K562 (cell line): ENCODE data around the gene ZNF547. TPM values are rescaled to one million over a fixed set of nuclear protein-coding genes. Genes with fewer than 3 reads are reported as not detected.

Experiments used
- ATAC-seq: fragments of 200-7000 bp; cut with Tn5 transposase; 3 replicates; pipeline ENCODE4 v1.9.1; 2020; ENCODE audit warnings: moderate library complexity
- BruUV-seq: library from RNA; stranded (reverse); fragments of 400-500 nt; replicated peaks from 2 replicates; lab custom pipeline; 2021; lab: Mats Ljungman, UMichigan
- CTCF ChIA-PET: fragments of 300-600 bp; formaldehyde crosslinking; extraction: SDS; loops from one replicate; lab custom pipeline; 2021; ENCODE audit warnings: low intra/inter-chr PET ratio; lab: Yijun Ruan, JAX
- POLR2A ChIA-PET: fragments of 300-600, 350-650 bp; sonication (Branson Sonifier 250); formaldehyde crosslinking; extraction: SDS; loops from one replicate; lab custom pipeline; 2021; ENCODE audit warnings: antibody characterized with exemption, inconsistent platforms; lab: Yijun Ruan, JAX
- DNase-seq, 4 experiments: peaks; one replicate each; pipeline versions ENCODE4 v3.0.0 to v3.0.0-alpha.2; 2011 to 2018; ENCODE audit warnings: low spot score in 3 of 4, mixed read lengths in 3 of 4; ENCODE audit errors: extremely low read depth in 1 of 4
- FAIRE-seq: peaks from 2 replicates; lab custom pipeline; 2011; peaks lifted over from hg19 to GRCh38; lab: Jason Lieb, UNC
- H2AFZ ChIP-seq: 2 replicates; pipeline ENCODE4 v1.6.0; 2011; ENCODE audit warnings: low read depth, low read length, control low read depth, inconsistent platforms
- H3K27ac ChIP-seq: fragments of 200-600 bp; 3 replicates; pipeline ENCODE4 v1.8.0; 2011; ENCODE audit warnings: low read depth, mild to moderate bottlenecking, control low read depth, inconsistent platforms, low read length, moderate library complexity, mixed read lengths; ENCODE audit errors: extremely low read depth
- H3K27me3 ChIP-seq, 2 experiments: fragments of 300-600 bp in 1 of 2; 2 replicates in 1 of 2; 3 replicates in 1 of 2; pipeline versions ENCODE4 v1.6.0 to v1.8.0; 2011; ENCODE audit warnings: inconsistent platforms in 2 of 2, low read length in 2 of 2, mild to moderate bottlenecking in 1 of 2, mixed read lengths in 1 of 2, moderate library complexity in 1 of 2; ENCODE audit not compliant: control insufficient read depth in 2 of 2, insufficient read depth in 2 of 2
- H3K36me3 ChIP-seq: fragments of 300-600 bp; 3 replicates; pipeline ENCODE4 v1.8.0; 2011; ENCODE audit warnings: mild to moderate bottlenecking, low read length, inconsistent platforms; ENCODE audit not compliant: control insufficient read depth, insufficient read depth
- H3K4me1 ChIP-seq, 2 experiments: fragments of 200-600 bp in 1 of 2; replicated peaks in 1 of 2; 2 replicates in 1 of 2; 3 replicates in 1 of 2; pipeline versions ENCODE4 v1.5.1 to v1.8.0; 2011; ENCODE audit warnings: inconsistent platforms in 2 of 2, low read length in 2 of 2, mild to moderate bottlenecking in 1 of 2, mixed read lengths in 1 of 2, moderate library complexity in 1 of 2; ENCODE audit not compliant: control insufficient read depth in 2 of 2, insufficient read depth in 2 of 2
- H3K4me2 ChIP-seq: 2 replicates; pipeline ENCODE4 v1.6.1; 2011; ENCODE audit warnings: low read length, control low read depth, inconsistent platforms, mixed read lengths; ENCODE audit not compliant: insufficient read depth
- H3K4me3 ChIP-seq: fragments of 200-600 bp; sonication (generic), shearing (Covaris generic); 2 replicates; pipeline ENCODE4 v1.5.1; 2016; ENCODE audit warnings: control low read depth, inconsistent platforms
- H3K79me2 ChIP-seq: fragments of 200-600 bp; 3 replicates; pipeline ENCODE4 v1.8.0; 2011; ENCODE audit warnings: low read length, inconsistent platforms; ENCODE audit not compliant: control insufficient read depth, insufficient read depth
- H3K9ac ChIP-seq, 2 experiments: 2 replicates each; pipeline versions ENCODE4 v1.6.0 to v1.6.1; 2011; ENCODE audit warnings: low read depth in 2 of 2, low read length in 2 of 2, control low read depth in 1 of 2, inconsistent platforms in 1 of 2, mild to moderate bottlenecking in 1 of 2, mixed read lengths in 1 of 2; ENCODE audit not compliant: insufficient read depth in 1 of 2
- H3K9me1 ChIP-seq: one replicate; pipeline ENCODE4 v1.6.0; 2011; ENCODE audit warnings: inconsistent platforms, mild to moderate bottlenecking, low read length, moderate library complexity; ENCODE audit not compliant: control insufficient read depth, insufficient read depth
- H3K9me3 ChIP-seq: replicated peaks from 2 replicates; pipeline ENCODE4 v1.5.1; 2011; ENCODE audit warnings: low read depth, low read length, inconsistent platforms; ENCODE audit not compliant: control insufficient read depth, insufficient read depth
- H4K20me1 ChIP-seq: replicated peaks from 2 replicates; pipeline ENCODE4 v1.6.1; 2011; ENCODE audit warnings: low read length, inconsistent platforms, mixed read lengths; ENCODE audit not compliant: control insufficient read depth, insufficient read depth
- ATF3 ChIP-seq, 2 experiments: fragments of 450-650 bp in 1 of 2; sonication (generic) in 1 of 2; formaldehyde crosslinking in 1 of 2; IDR thresholded peaks in 1 of 2; conservative IDR thresholded peaks in 1 of 2; 2 replicates each; pipeline versions ENCODE4 v1.6.1 to v1.8.1; 2016 to 2023; ENCODE audit warnings: mild to moderate bottlenecking in 2 of 2, moderate library complexity in 2 of 2, inconsistent platforms in 1 of 2, missing genetic modification reagents in 1 of 2
- CBX3 ChIP-seq, 2 experiments: IDR thresholded peaks; 1 replicate in 1 of 2; 2 replicates in 1 of 2; pipeline ENCODE4 v1.6.1; 2012; ENCODE audit warnings: inconsistent platforms in 2 of 2, low read length in 2 of 2, borderline replicate concordance in 1 of 2, control low read depth in 1 of 2
- CEBPG ChIP-seq, 3 experiments: fragments of 200-800 bp in 1 of 3; sonication (Bioruptor generic) in 1 of 3; sonication (generic) in 1 of 3; formaldehyde crosslinking in 1 of 3; IDR thresholded peaks in 2 of 3; conservative IDR thresholded peaks in 1 of 3; 2 replicates each; pipeline versions ENCODE4 v1.6.1 to v1.8.0; 2016 to 2022; ENCODE audit warnings: missing compliant biosample characterization in 2 of 3, missing genetic modification characterization in 2 of 3, mild to moderate bottlenecking in 1 of 3, missing genetic modification reagents in 1 of 3
- DLX4 ChIP-seq: fragments of 250-450 bp; sonication (Bioruptor Pico); IDR thresholded peaks from 2 replicates; pipeline ENCODE4 v1.6.1; 2021; ENCODE audit warnings: mild to moderate bottlenecking
- FOXJ2 ChIP-seq: fragments of 200-800 bp; sonication (Bioruptor generic); IDR thresholded peaks from 2 replicates; pipeline ENCODE4 v1.6.1; 2016; ENCODE audit warnings: missing genetic modification characterization, missing compliant biosample characterization
- L3MBTL2 ChIP-seq: fragments of 450-650 bp; IDR thresholded peaks from 2 replicates; pipeline ENCODE4 v1.6.1; 2016; ENCODE audit warnings: mild to moderate bottlenecking, moderate library complexity
- MCM7 ChIP-seq, 2 experiments: fragments of 450-650 bp; IDR thresholded peaks; 2 replicates each; pipeline ENCODE4 v1.6.1; 2016 to 2018
- MEF2D ChIP-seq: conservative IDR thresholded peaks from 2 replicates; pipeline ENCODE4 v1.6.1; 2016; ENCODE audit warnings: low read depth, missing genetic modification characterization, missing compliant biosample characterization
- PHB2 ChIP-seq: fragments of 450-650 bp; IDR thresholded peaks from 2 replicates; pipeline ENCODE4 v1.6.1; 2017; ENCODE audit warnings: low read depth
- PHF20 ChIP-seq: fragments of 450-650 bp; IDR thresholded peaks from 2 replicates; pipeline ENCODE4 v1.6.1; 2018; ENCODE audit not compliant: partially characterized antibody
- RBM39 ChIP-seq: fragments of 200-400 bp; formaldehyde crosslinking; optimal IDR thresholded peaks from 2 replicates; pipeline ENCODE3; 2018; ENCODE audit warnings: low read depth, low read length
- TRIM24 ChIP-seq, 2 experiments: fragments of 450-650 bp; IDR thresholded peaks; 2 replicates each; pipeline ENCODE4 v1.6.1; 2016
- ZFX ChIP-seq: sonication (generic); formaldehyde crosslinking; IDR thresholded peaks from 2 replicates; pipeline ENCODE4 v1.8.0; 2022; ENCODE audit warnings: mild to moderate bottlenecking, missing genetic modification reagents, moderate library complexity
- ZNF436 ChIP-seq: fragments of 250-450, 450-650 bp; sonication (Bioruptor Pico); formaldehyde crosslinking; IDR thresholded peaks from 2 replicates; pipeline ENCODE4 v1.7.0; 2020; ENCODE audit warnings: mild to moderate bottlenecking
- WGBS: fragments of 100-300 bp; shearing (Covaris generic); methylation state at CpG from one replicate; pipeline ENCODE4 v1.1.6; 2016; ENCODE audit warnings: low coverage, mixed read lengths; ENCODE audit not compliant: insufficient coverage; ENCODE audit errors: missing lambda C conversion rate; 5-methylcytosine and 5-hydroxymethylcytosine counted together
- in situ Hi-C: fragments of 300-500 bp; cut with MboI; formaldehyde crosslinking; loops from 4 replicates; pipeline ENCODE4 v1.15.0; 2018; ENCODE audit warnings: inconsistent platforms, mixed read lengths
- intact Hi-C: fragments of 100-400 bp; cut with micrococcal nuclease; formaldehyde crosslinking; loops from 2 replicates; pipeline ENCODE4 v1.14.2; 2022
- polyA plus RNA-seq, 8 experiments: library from polyadenylated mRNA; depleted of rRNA in 4 of 8; stranded (reverse) in 5 of 8; unstranded in 3 of 8; fragments of >200 nt; fragmentation: Nextera tagmentation in 2 of 8; fragmentation: Illumina TruSeq in 1 of 8; extraction: Ambion mirVana in 2 of 8; extraction: Trizol in 1 of 8; gene quantifications; 2 replicates each; pipeline versions ENCODE4 v1.2.1 to v1.2.3, GENCODE V29; 2011 to 2014; ENCODE audit warnings: inconsistent platforms in 1 of 8, missing spikeins in 1 of 8
- total RNA-seq, 7 experiments: library from RNA; depleted of rRNA in 6 of 7; stranded (reverse); fragments of >200 nt in 6 of 7; fragmentation: Illumina TruSeq in 2 of 7; extraction: Trizol in 2 of 7; gene quantifications; 2 replicates each; pipeline versions ENCODE4 v1.2.1 to v1.2.3, GENCODE V29; 2011 to 2021; ENCODE audit warnings: low replicate concordance in 1 of 7

Gene ZNF547
- total and polyA plus RNA-seq, 9 of the 15 experiments (the other 6 are each of a cell fraction or from before 2014, with no cell fraction given) = 0.03 to 0.96 (median 0.30) TPM

- no peak overlapping the region for H3K4me2 ChIP-seq
- no peaks in the 10 kb centered on the region for H4K20me1 ChIP-seq
- no peaks in the 10 kb centered on the region for H3K9me1 ChIP-seq
- ATAC-seq (no peak), DNase-seq (no peak), FAIRE-seq (no peak)
- H2AFZ ChIP-seq = no peak overlapping the region
- H3K4me1 ChIP-seq = no peaks in the 10 kb centered on the region; a peak in 1 of 5 replicates
- no peaks in the 10 kb centered on the region for H3K79me2 ChIP-seq
- in situ Hi-C loops (no loop called here), intact Hi-C loops (no loop called here)
- 5% methylated on average over 3 of the region's 3 CpGs for WGBS
- H3K9me3 ChIP-seq = no peaks in the 10 kb centered on the region
- no peaks in the 10 kb centered on the region for H3K36me3 ChIP-seq
- CTCF ChIA-PET = no interaction called here
- H3K9ac ChIP-seq = no peak overlapping the region
- no TSS peak for BruUV-seq
- no peak overlapping the region for H3K27ac ChIP-seq
- no peaks in the 10 kb centered on the region for H3K27me3 ChIP-seq
- no peak overlapping the region for H3K4me3 ChIP-seq
- POLR2A ChIA-PET = no interaction called here
- 0 out of 2 replicates have a peak, but pooled peaks have one; percentile 5 for TF ChIP-seq MEF2D
- no peak for TF ChIP-seq CBX3 (IDR thresholded peaks at IDR 0.05; ENCODE audit: borderline replicate concordance in 1 of 2, low read length in 2 of 2)
- no peak for TF ChIP-seq PHB2
Observed at GRCh38 chr19:57338877-57339276, 24.5 kb upstream of the ZNF547 start.

- Histone ChIP-seq H3K4me2 (no peak overlapping the region), H3K79me2 (no peaks in the 10 kb centered on the region), H3K4me3 (no peak overlapping the region), H3K9me1 (no peaks in the 10 kb centered on the region), H3K4me1 (no peaks in the 10 kb centered on the region; a peak in 1 of 5 replicates), H2AFZ (no peak overlapping the region), H3K27me3 (no peaks in the 10 kb centered on the region), H3K9me3 (no peaks in the 10 kb centered on the region), H3K27ac (no peak overlapping the region), H4K20me1 (no peaks in the 10 kb centered on the region), H3K36me3 (no peaks in the 10 kb centered on the region), H3K9ac (no peak overlapping the region)
- intact Hi-C loops (no loop called here), in situ Hi-C loops (no loop called here)
- DNase-seq (no peak), ATAC-seq (no peak; the same call in 2 of the 3 replicates), FAIRE-seq (no peak)
- WGBS = 5% methylated on average over 6 of the region's 6 CpGs
- ChIA-PET POLR2A (no interaction called here), CTCF (no interaction called here)
- no TSS peak for BruUV-seq
- TF ChIP-seq TRIM24 (IDR thresholded peaks at IDR 0.05) (peak in 1 of 2 experiments; percentile 39; a peak in 1 of 4 replicates), ZFX (CRISPR knock-in tag) (no peak), ATF3 (IDR thresholded peaks at IDR 0.05) (peak; percentile 65), ATF3 (CRISPR knock-in tag; conservative IDR thresholded peaks at IDR 0.05) (no peak), PHF20 (no peak), MCM7 (IDR thresholded peaks at IDR 0.05) (no peak), DLX4 (CRISPR knock-in tag) (no peak), RBM39 (no peak), FOXJ2 (tag) (no peak), CEBPG (CRISPR knock-in tag; IDR thresholded peaks at IDR 0.05) (no peak), CEBPG (tag; conservative IDR thresholded peaks at IDR 0.05 in 1 of 2, IDR thresholded peaks at IDR 0.05 in 1 of 2) (peak in 1 of 2 experiments; percentile 70; a peak in 1 of 4 replicates), ZNF436 (CRISPR knock-in tag) (no peak), L3MBTL2 (0 out of 2 replicates have a peak, but pooled peaks have one; percentile 14)
Observed at GRCh38 chr19:57342582-57342981, 20.8 kb upstream of the ZNF547 start.
